K562 (cell line): ENCODE results near the gene NEURL4.

Experiments used
- CHD2 ChIP-seq: IDR thresholded peaks from 2 replicates; pipeline ENCODE4 v1.6.1; 2011; ENCODE audit warnings: low read depth, low read length
- FIP1L1 ChIP-seq: fragments of 200-400 bp; formaldehyde crosslinking; IDR thresholded peaks from 2 replicates; pipeline ENCODE4 v1.6.1; 2018; ENCODE audit warnings: mild to moderate bottlenecking, low read depth, low read length; ENCODE audit not compliant: poor library complexity, severe bottlenecking
- MCM2 ChIP-seq: fragments of 450-650 bp; IDR thresholded peaks from 2 replicates; pipeline ENCODE4 v1.6.1; 2017; ENCODE audit warnings: low read depth, mild to moderate bottlenecking
- NBN ChIP-seq: fragments of 450-650 bp; IDR thresholded peaks from 2 replicates; pipeline ENCODE4 v1.6.1; 2016; ENCODE audit warnings: low read depth, mild to moderate bottlenecking
- NCOA1 ChIP-seq: fragments of 450-650 bp; IDR thresholded peaks from 2 replicates; pipeline ENCODE4 v1.6.1; 2016; ENCODE audit warnings: low read depth
- TF ChIP-seq, protein P1 (sequence below): fragments of 200-400 bp; formaldehyde crosslinking; IDR thresholded peaks from 2 replicates; pipeline ENCODE4 v1.6.1; 2017; ENCODE audit warnings: mild to moderate bottlenecking, low read depth, low read length, moderate library complexity
- TF ChIP-seq, protein P2 (sequence below), 2 experiments: IDR thresholded peaks; 2 replicates each; pipeline ENCODE4 v1.6.1; 2011; ENCODE audit warnings: borderline replicate concordance in 1 of 2, control low read depth in 1 of 2, low read depth in 1 of 2, low read length in 1 of 2, mild to moderate bottlenecking in 1 of 2, mixed read lengths in 1 of 2, moderate library complexity in 1 of 2; ENCODE audit not compliant: insufficient read depth in 1 of 2, insufficient read length in 1 of 2, poor library complexity in 1 of 2, severe bottlenecking in 1 of 2; ENCODE audit errors: extremely low read depth in 1 of 2
- TF ChIP-seq, protein P3 (sequence below), 3 experiments: IDR thresholded peaks in 2 of 3; conservative IDR thresholded peaks in 1 of 3; 2 replicates each; pipeline ENCODE4 v1.5.1; 2011 to 2012; ENCODE audit warnings: low read length in 3 of 3, mild to moderate bottlenecking in 3 of 3, control low read depth in 2 of 3, improper control_type of control experiment in 1 of 3, inconsistent platforms in 1 of 3, low read depth in 1 of 3, mixed read lengths in 1 of 3, moderate library complexity in 1 of 3; ENCODE audit not compliant: insufficient read depth in 2 of 3
- TF ChIP-seq, protein P4 (sequence below): sonication (generic); formaldehyde crosslinking; IDR thresholded peaks from 2 replicates; pipeline ENCODE4 v1.5.0; 2020; ENCODE audit warnings: missing genetic modification reagents
- TF ChIP-seq, protein P5 (sequence below): fragments of 200-600 bp; sonication (generic); IDR thresholded peaks from one replicate; pipeline ENCODE4 v1.6.1; 2012; ENCODE audit warnings: mild to moderate bottlenecking, low read depth, low read length, inconsistent platforms

DNA sequence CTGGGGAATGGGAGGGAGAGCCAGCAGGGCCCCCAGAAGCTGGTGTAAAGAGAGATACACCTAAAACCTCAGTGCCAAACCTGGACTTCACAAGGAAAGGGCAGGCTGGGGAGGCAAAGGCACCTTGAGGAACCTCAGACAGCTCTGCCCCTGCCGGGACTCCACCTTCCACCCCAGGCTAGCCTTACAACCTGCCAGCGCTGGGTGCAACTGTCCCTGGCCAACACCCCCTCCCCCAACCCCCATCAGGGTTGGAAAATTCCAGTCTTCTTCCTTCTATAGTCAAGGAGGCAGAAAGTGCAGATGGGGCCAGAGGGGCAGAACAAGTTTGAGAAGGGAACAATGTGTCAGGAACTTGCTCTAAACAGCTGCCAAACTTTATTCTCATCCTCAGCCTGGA lies 36.9 kb downstream of the NEURL4 start:
- TF ChIP-seq, protein P1, sequence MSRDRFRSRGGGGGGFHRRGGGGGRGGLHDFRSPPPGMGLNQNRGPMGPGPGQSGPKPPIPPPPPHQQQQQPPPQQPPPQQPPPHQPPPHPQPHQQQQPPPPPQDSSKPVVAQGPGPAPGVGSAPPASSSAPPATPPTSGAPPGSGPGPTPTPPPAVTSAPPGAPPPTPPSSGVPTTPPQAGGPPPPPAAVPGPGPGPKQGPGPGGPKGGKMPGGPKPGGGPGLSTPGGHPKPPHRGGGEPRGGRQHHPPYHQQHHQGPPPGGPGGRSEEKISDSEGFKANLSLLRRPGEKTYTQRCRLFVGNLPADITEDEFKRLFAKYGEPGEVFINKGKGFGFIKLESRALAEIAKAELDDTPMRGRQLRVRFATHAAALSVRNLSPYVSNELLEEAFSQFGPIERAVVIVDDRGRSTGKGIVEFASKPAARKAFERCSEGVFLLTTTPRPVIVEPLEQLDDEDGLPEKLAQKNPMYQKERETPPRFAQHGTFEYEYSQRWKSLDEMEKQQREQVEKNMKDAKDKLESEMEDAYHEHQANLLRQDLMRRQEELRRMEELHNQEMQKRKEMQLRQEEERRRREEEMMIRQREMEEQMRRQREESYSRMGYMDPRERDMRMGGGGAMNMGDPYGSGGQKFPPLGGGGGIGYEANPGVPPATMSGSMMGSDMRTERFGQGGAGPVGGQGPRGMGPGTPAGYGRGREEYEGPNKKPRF = no peak
- TF ChIP-seq, protein P2, sequence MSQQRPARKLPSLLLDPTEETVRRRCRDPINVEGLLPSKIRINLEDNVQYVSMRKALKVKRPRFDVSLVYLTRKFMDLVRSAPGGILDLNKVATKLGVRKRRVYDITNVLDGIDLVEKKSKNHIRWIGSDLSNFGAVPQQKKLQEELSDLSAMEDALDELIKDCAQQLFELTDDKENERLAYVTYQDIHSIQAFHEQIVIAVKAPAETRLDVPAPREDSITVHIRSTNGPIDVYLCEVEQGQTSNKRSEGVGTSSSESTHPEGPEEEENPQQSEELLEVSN (IDR thresholded peaks at IDR 0.05; ENCODE audit: borderline replicate concordance in 1 of 2, extremely low read depth in 1 of 2, insufficient read depth in 1 of 2, insufficient read length in 1 of 2, low read depth in 1 of 2, low read length in 1 of 2, poor library complexity in 1 of 2, severe bottlenecking in 1 of 2) = no peak
- TF ChIP-seq, protein P3, sequence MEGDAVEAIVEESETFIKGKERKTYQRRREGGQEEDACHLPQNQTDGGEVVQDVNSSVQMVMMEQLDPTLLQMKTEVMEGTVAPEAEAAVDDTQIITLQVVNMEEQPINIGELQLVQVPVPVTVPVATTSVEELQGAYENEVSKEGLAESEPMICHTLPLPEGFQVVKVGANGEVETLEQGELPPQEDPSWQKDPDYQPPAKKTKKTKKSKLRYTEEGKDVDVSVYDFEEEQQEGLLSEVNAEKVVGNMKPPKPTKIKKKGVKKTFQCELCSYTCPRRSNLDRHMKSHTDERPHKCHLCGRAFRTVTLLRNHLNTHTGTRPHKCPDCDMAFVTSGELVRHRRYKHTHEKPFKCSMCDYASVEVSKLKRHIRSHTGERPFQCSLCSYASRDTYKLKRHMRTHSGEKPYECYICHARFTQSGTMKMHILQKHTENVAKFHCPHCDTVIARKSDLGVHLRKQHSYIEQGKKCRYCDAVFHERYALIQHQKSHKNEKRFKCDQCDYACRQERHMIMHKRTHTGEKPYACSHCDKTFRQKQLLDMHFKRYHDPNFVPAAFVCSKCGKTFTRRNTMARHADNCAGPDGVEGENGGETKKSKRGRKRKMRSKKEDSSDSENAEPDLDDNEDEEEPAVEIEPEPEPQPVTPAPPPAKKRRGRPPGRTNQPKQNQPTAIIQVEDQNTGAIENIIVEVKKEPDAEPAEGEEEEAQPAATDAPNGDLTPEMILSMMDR (IDR thresholded peaks at IDR 0.05 in 2 of 3, conservative IDR thresholded peaks at IDR 0.05 in 1 of 3; ENCODE audit: insufficient read depth in 2 of 3, low read depth in 1 of 3, low read length in 3 of 3) = no peak
- TF ChIP-seq, protein P4, sequence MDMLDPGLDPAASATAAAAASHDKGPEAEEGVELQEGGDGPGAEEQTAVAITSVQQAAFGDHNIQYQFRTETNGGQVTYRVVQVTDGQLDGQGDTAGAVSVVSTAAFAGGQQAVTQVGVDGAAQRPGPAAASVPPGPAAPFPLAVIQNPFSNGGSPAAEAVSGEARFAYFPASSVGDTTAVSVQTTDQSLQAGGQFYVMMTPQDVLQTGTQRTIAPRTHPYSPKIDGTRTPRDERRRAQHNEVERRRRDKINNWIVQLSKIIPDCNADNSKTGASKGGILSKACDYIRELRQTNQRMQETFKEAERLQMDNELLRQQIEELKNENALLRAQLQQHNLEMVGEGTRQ = no peak
- TF ChIP-seq, protein P5, sequence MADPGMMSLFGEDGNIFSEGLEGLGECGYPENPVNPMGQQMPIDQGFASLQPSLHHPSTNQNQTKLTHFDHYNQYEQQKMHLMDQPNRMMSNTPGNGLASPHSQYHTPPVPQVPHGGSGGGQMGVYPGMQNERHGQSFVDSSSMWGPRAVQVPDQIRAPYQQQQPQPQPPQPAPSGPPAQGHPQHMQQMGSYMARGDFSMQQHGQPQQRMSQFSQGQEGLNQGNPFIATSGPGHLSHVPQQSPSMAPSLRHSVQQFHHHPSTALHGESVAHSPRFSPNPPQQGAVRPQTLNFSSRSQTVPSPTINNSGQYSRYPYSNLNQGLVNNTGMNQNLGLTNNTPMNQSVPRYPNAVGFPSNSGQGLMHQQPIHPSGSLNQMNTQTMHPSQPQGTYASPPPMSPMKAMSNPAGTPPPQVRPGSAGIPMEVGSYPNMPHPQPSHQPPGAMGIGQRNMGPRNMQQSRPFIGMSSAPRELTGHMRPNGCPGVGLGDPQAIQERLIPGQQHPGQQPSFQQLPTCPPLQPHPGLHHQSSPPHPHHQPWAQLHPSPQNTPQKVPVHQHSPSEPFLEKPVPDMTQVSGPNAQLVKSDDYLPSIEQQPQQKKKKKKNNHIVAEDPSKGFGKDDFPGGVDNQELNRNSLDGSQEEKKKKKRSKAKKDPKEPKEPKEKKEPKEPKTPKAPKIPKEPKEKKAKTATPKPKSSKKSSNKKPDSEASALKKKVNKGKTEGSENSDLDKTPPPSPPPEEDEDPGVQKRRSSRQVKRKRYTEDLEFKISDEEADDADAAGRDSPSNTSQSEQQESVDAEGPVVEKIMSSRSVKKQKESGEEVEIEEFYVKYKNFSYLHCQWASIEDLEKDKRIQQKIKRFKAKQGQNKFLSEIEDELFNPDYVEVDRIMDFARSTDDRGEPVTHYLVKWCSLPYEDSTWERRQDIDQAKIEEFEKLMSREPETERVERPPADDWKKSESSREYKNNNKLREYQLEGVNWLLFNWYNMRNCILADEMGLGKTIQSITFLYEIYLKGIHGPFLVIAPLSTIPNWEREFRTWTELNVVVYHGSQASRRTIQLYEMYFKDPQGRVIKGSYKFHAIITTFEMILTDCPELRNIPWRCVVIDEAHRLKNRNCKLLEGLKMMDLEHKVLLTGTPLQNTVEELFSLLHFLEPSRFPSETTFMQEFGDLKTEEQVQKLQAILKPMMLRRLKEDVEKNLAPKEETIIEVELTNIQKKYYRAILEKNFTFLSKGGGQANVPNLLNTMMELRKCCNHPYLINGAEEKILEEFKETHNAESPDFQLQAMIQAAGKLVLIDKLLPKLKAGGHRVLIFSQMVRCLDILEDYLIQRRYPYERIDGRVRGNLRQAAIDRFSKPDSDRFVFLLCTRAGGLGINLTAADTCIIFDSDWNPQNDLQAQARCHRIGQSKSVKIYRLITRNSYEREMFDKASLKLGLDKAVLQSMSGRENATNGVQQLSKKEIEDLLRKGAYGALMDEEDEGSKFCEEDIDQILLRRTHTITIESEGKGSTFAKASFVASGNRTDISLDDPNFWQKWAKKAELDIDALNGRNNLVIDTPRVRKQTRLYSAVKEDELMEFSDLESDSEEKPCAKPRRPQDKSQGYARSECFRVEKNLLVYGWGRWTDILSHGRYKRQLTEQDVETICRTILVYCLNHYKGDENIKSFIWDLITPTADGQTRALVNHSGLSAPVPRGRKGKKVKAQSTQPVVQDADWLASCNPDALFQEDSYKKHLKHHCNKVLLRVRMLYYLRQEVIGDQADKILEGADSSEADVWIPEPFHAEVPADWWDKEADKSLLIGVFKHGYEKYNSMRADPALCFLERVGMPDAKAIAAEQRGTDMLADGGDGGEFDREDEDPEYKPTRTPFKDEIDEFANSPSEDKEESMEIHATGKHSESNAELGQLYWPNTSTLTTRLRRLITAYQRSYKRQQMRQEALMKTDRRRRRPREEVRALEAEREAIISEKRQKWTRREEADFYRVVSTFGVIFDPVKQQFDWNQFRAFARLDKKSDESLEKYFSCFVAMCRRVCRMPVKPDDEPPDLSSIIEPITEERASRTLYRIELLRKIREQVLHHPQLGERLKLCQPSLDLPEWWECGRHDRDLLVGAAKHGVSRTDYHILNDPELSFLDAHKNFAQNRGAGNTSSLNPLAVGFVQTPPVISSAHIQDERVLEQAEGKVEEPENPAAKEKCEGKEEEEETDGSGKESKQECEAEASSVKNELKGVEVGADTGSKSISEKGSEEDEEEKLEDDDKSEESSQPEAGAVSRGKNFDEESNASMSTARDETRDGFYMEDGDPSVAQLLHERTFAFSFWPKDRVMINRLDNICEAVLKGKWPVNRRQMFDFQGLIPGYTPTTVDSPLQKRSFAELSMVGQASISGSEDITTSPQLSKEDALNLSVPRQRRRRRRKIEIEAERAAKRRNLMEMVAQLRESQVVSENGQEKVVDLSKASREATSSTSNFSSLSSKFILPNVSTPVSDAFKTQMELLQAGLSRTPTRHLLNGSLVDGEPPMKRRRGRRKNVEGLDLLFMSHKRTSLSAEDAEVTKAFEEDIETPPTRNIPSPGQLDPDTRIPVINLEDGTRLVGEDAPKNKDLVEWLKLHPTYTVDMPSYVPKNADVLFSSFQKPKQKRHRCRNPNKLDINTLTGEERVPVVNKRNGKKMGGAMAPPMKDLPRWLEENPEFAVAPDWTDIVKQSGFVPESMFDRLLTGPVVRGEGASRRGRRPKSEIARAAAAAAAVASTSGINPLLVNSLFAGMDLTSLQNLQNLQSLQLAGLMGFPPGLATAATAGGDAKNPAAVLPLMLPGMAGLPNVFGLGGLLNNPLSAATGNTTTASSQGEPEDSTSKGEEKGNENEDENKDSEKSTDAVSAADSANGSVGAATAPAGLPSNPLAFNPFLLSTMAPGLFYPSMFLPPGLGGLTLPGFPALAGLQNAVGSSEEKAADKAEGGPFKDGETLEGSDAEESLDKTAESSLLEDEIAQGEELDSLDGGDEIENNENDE = no peak
- no peak for TF ChIP-seq CHD2
- TF ChIP-seq NCOA1 = no peak
- no peak for TF ChIP-seq NBN
- no peak for TF ChIP-seq FIP1L1
- no peak for TF ChIP-seq MCM2
